ENCODE results near the gene CPLX4.

The CPLX4 gene

DNA sequence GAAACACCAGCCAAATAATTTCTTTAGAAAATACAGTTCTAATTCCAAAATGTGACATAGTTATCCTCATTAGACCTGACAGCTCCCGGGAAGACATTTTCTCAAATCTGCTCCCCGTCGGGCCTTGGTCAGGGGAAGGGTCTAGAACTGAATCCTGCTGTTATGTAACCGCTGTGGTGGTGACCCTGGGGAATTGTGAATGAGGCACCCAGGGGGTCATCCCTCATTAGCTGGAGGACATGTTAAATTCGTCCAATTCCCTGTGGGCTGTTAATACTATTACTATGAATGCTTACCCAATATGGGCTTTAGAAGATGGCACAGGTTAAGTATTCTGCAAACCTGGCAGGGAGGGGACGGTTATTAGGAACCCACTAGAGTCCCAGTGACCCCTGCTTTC, 11.8 kb downstream of the CPLX4 start:
- no peaks in the 10 kb centered on the region for H3K9me3 ChIP-seq (ENCODE audit: control insufficient read depth, insufficient read depth, low read length)
- no peaks in the 10 kb centered on the region for H4K20me1 ChIP-seq (ENCODE audit: control insufficient read depth, insufficient read depth, low read depth, low read length)
- TF ChIP-seq EZH2phosphoT487 (IDR thresholded peaks at IDR 0.05; ENCODE audit: borderline replicate concordance, low read length), result no peak
- TF ChIP-seq, protein P1, sequence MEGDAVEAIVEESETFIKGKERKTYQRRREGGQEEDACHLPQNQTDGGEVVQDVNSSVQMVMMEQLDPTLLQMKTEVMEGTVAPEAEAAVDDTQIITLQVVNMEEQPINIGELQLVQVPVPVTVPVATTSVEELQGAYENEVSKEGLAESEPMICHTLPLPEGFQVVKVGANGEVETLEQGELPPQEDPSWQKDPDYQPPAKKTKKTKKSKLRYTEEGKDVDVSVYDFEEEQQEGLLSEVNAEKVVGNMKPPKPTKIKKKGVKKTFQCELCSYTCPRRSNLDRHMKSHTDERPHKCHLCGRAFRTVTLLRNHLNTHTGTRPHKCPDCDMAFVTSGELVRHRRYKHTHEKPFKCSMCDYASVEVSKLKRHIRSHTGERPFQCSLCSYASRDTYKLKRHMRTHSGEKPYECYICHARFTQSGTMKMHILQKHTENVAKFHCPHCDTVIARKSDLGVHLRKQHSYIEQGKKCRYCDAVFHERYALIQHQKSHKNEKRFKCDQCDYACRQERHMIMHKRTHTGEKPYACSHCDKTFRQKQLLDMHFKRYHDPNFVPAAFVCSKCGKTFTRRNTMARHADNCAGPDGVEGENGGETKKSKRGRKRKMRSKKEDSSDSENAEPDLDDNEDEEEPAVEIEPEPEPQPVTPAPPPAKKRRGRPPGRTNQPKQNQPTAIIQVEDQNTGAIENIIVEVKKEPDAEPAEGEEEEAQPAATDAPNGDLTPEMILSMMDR (IDR thresholded peaks at IDR 0.05; ENCODE audit: low read depth, low read length, poor library complexity, severe bottlenecking), result no peak
- H3K36me3 ChIP-seq (ENCODE audit: control insufficient read depth, low read length), result no peaks in the 10 kb centered on the region
- H3K79me2 ChIP-seq (ENCODE audit: control insufficient read depth, low read length), result no peaks in the 10 kb centered on the region
- no peak overlapping the region for H3K4me3 ChIP-seq (ENCODE audit: low read length)
- no peaks in the 10 kb centered on the region for H3K9me2 ChIP-seq (replicated peaks; ENCODE audit: control insufficient read depth, low read length)
- H3F3A ChIP-seq (ENCODE audit: control insufficient read depth, insufficient read depth), result no peaks in the 10 kb centered on the region
- no peak overlapping the region for H3K27ac ChIP-seq (ENCODE audit: low read depth, low read length)
- no peak overlapping the region for H3K4me2 ChIP-seq (ENCODE audit: low read length)
- H3K4me1 ChIP-seq (ENCODE audit: control insufficient read depth, low read length), result no peaks in the 10 kb centered on the region
- peaks cover 43% of the 10 kb centered on the region for H3K27me3 ChIP-seq (ENCODE audit: control insufficient read depth, low read length)

DNA sequence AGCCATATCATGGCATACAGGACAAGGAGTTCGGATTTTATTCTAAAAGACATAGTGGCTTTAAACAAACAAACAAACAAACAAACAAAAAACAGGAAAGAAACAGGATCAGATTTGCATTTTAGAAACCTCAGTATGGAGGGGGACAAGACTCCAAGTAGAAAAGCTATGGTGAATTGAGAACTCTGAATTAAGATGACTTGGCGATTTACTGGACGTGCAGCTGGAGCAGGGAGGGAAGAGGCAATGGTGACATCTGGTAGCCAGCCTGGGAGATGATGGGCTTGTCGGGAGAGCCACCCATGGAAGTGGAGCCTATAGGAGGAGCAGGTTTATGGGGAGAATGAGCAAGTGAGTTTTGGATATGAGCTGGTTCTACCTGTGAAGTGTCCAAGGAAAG, 13.2 kb downstream of the CPLX4 start:
- H3K4me3 ChIP-seq (ENCODE audit: low read length), result no peak overlapping the region
- H3F3A ChIP-seq (ENCODE audit: control insufficient read depth, insufficient read depth), result no peaks in the 10 kb centered on the region
- no peak overlapping the region for H3K4me2 ChIP-seq (ENCODE audit: low read length)
- no peaks in the 10 kb centered on the region for H3K9me2 ChIP-seq (replicated peaks; ENCODE audit: control insufficient read depth, low read length)
- no peaks in the 10 kb centered on the region for H3K79me2 ChIP-seq (ENCODE audit: control insufficient read depth, low read length)
- H3K36me3 ChIP-seq (ENCODE audit: control insufficient read depth, low read length), result no peaks in the 10 kb centered on the region
- no peaks in the 10 kb centered on the region for H4K20me1 ChIP-seq (ENCODE audit: control insufficient read depth, insufficient read depth, low read depth, low read length)
- no peaks in the 10 kb centered on the region for H3K4me1 ChIP-seq (ENCODE audit: control insufficient read depth, low read length)
- H3K27me3 ChIP-seq (ENCODE audit: control insufficient read depth, low read length), result peaks cover 38% of the 10 kb centered on the region
- no peak for TF ChIP-seq EZH2phosphoT487 (IDR thresholded peaks at IDR 0.05; ENCODE audit: borderline replicate concordance, low read length)
- TF ChIP-seq, protein P1 (IDR thresholded peaks at IDR 0.05; ENCODE audit: low read depth, low read length, poor library complexity, severe bottlenecking), result no peak
- H3K9me3 ChIP-seq (ENCODE audit: control insufficient read depth, insufficient read depth, low read length), result no peaks in the 10 kb centered on the region
- H3K27ac ChIP-seq (ENCODE audit: low read depth, low read length), result no peak overlapping the region

DNA sequence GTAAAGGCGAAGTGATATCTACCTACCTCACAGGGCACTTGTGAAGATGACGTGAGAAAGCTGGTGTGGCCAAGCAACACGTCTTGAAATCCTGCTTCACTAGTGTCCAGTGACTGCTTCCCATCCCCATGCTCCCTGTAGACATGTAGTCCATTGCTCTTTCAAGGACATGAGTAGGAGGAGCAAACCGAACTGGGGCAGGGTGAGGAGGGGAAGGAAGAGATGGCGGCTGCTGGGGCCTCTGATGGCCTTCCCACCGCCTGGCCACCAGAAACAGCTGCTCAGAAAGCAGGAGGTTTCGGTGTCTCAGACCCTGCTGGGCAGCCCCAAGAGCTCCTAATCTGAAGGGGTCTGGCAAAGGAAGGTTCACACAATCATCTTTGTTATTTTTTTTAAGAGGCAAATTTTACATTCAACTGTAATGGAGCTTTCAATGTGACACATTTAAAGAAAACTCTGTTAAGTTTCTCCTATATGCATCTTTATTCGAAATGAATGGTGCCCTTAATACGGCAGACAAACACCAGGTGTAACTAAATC, 14.7 kb downstream of the CPLX4 start:
- Histone ChIP-seq H4K20me1 (ENCODE audit: control insufficient read depth, insufficient read depth, low read depth, low read length) (no peaks in the 10 kb centered on the region), H3K4me1 (ENCODE audit: control insufficient read depth, low read length) (no peaks in the 10 kb centered on the region), H3K79me2 (ENCODE audit: control insufficient read depth, low read length) (no peaks in the 10 kb centered on the region), H3K9me2 (replicated peaks; ENCODE audit: control insufficient read depth, low read length) (no peaks in the 10 kb centered on the region), H3K36me3 (ENCODE audit: control insufficient read depth, low read length) (no peaks in the 10 kb centered on the region), H3K9me3 (ENCODE audit: control insufficient read depth, insufficient read depth, low read length) (no peaks in the 10 kb centered on the region), H3K27ac (ENCODE audit: low read depth, low read length) (no peak overlapping the region), H3K4me3 (ENCODE audit: low read length) (no peak overlapping the region), H3K27me3 (ENCODE audit: control insufficient read depth, low read length) (peaks cover 33% of the 10 kb centered on the region), H3K4me2 (ENCODE audit: low read length) (no peak overlapping the region), H3F3A (ENCODE audit: control insufficient read depth, insufficient read depth) (no peaks in the 10 kb centered on the region)
- TF ChIP-seq EZH2phosphoT487 (IDR thresholded peaks at IDR 0.05; ENCODE audit: borderline replicate concordance, low read length), result no peak
- TF ChIP-seq, protein P1 (IDR thresholded peaks at IDR 0.05; ENCODE audit: low read depth, low read length, poor library complexity, severe bottlenecking), result no peak
